Activated CD4-positive, alpha-beta T cell treated with anti-CD3 and anti-CD28 coated beads, Interleukin-10, Interleukin-2, amounts not matched to agents 100 ng/mL and 50 ng/mL, durations not matched to agents 16 hours and 8 hours (primary cell): Measurements from ENCODE around the gene LIPC.

ENCODE experiments used
- DNase-seq: peaks from one replicate; pipeline ENCODE4 v3.0.0-alpha.2; 2020

LIPC gene

DNA sequence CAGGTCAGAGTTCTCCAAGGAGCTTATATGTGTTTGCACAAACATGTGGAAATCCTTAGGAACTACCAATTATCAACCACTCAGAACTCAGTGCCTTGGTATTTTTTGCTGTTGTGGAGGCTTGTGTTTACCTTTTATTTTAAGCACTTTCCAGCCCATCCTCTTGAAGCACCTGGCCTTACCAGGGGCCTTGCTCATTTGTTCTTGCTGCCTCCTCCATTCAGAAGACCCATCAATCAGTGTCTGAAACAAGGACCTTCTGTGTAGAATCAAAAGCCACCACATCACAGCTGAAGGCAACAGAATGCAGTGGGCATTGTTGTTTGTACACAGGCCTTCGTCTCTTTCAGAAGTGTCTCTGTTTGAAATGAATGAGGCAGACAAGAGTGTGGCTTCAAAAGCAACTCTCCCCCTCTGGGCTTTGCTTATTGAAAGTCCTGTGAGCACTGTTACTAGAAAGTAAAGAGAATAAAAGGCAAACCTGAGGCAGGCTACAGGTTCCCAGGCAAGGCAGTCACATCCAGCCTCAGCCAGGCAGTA is 24.5 kb upstream of the LIPC start:
- DNase-seq, result no peak

DNA sequence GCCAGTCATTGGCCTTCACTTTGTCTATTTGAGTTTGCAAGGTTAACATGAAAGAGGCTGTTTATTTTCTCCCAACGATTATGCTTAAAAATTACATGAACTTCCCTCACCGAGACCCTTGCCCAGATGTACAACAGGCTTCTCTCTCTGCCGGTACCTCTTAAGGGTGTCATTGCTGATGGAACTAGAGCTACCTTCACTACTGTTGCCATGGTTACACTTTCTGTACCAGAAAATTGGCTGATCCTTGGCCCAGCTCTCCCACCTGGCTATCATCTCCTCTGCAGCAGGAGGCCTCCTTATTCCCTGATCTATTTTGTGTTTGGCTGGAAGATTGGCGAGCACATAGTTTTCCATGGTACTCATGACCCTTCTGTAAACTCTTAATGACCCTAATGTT is 24.0 kb upstream of the LIPC start:
- no peak for DNase-seq

DNA sequence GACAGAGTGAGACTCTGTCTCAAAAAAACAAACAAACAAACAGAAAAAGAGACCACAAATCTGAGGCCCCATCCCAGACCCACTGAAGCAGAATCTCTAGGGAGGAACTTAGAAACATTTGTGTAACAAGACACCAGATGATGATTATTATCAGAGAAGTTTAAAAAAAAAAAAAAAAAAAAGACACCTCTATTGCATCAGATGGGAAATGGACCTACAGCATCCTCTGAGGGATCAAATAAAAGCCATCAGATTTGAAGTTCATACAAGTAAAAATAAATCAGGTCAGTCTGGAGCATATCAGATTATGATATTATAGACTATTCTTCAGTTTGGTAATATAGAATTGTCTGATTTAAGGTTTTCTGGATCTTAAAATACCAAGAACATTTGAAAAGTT is 21.9 kb upstream of the LIPC start:
- no peak for DNase-seq

DNA sequence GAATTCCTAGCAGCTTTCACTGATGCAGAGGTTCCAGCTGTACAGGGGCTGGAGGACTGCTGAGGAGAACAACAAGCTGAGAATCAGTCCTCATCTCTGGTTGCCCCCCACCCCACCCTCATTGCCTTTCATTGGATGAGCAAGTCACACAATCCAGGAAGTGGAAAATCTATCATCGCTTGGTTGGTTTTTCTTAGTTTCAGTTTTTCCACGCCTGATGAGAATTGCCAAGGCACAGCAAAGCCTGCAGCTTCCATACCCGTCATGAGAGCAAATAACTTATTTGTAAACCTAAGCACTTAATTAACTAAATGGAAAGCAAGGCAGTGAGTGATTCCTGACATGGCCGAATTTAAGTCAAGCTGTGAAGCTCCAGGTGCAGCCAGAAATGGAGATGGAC is 21.4 kb upstream of the LIPC start:
- peak; percentile 30 for DNase-seq

DNA sequence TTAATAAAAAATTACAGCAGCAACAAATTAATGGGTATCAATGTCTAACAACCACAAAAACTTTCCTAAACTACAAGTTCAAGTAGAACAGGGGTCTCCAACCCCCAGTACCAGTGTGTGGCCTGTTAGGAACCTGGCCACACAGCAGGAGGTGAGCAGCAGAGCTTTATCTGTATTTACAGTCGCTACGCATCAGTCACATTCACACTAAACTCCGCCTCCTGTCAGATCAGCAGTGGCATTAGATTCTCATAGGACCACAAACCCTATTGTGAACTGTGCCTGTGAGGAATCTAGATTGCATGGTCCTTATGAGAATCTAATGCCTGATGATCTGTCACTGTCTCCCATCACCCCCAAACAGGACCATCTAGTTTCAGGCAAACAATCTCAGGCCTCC is 18.5 kb upstream of the LIPC start:
- DNase-seq, result no peak

DNA sequence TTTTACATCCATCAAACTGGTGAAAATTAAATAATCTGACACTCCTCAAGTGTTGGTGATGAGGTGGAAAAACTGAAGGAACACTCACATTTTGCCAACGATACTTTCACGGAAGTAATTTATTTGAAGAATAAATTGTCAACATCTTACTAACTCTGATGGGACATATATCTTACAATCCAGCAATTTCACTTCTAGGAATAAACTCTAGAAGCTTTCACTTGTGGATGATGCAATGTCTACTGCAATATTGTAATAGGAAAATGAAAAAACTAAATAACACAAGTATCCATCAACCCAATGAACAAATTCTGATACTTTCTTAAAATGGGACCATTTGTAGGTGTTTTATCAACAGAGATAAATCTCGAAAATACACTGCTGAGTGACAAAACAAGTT is 16.2 kb upstream of the LIPC start:
- no peak for DNase-seq

DNA sequence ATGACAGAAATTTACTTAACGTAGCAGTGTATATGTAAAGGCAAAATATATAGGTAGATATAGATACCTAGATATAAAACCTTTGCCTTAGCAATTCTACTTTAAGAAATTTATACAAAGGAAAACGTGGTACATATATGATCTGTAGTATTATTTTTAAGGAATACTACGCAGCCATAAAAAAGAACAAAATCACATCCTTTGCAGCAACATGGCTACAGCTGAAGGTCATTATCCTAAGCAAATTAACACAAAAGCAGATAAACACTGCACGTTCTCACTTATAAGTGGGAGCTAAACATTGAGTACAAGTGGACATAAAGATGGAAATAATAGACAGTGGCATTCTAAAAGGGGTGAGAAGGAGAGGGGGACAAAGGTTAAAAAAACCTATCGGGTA is 14.8 kb upstream of the LIPC start:
- DNase-seq, result no peak

DNA sequence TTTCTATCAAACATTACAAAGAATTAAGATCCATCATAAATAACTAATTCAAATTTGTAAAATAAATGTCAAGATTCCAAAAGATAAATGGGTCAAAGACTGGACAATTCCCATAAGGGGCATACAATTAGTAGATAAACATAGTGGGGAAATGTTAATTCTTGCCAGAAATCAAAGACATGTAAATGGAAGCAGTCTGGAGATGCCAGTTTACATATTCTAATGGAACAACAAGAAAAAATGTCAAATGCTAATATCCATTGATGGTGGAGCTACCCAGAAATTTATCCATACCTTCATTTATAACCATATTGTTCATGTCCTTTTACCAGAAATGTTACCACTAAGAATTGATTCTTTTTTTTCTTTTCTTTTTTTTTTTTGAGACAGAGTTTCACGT is 13.7 kb upstream of the LIPC start:
- no peak for DNase-seq

DNA sequence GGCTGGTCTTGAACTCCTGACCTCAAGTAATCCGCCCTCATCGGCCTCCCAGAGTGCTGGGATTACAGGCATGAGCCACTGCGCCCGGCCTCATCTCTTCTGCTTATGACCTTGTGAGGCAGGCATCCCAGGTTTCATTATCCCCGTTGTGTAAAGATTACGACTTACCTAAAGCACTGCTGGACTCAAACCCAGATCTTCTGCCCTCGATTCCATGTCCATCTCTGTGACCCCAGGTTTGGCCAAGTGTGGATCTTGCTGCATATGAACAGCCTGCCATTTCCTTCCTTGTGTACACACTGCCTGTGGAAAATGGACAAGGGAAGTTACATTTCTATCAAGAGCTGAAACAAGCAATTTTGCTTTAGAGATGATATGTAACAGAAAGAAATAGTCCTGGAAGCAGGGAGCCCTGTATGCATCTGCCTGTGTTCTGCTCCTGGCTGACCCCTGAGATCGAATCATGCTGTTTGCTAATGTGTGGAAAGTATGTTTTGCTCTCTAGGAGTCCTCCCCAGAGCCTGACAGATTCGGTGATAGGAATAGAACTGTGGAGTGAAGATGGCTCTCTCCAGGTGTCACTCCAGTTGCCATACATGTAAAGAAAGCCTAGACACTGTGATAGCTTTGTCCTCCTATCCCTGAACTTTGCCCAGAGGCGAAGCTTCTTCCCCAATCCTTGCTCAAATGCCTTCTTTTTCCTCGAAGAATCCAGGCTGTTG is 11.8 kb upstream of the LIPC start:
- DNase-seq, result no peak

DNA sequence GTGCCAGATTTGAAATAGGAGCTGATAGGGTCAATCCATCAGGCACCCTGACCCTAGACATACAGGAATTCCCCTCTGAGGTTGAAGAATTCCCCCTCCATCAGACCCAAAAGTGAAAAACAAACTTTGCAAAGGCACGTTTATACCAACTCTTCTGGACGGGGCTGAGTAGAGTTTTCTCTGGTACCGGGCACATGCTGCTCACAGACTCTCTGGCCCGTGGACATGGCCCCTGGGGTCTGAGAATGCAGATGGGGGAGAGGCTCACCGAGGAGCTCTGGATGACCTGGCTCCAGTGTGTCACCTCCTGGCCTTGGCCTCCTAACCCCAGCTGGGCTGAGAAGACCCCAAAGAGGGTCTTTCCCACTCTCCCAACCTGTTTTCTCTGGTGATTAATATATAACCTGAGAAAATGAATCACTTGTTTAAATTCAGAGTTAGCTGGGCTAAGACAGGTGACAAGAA is 11.2 kb upstream of the LIPC start:
- DNase-seq, result no peak

DNA sequence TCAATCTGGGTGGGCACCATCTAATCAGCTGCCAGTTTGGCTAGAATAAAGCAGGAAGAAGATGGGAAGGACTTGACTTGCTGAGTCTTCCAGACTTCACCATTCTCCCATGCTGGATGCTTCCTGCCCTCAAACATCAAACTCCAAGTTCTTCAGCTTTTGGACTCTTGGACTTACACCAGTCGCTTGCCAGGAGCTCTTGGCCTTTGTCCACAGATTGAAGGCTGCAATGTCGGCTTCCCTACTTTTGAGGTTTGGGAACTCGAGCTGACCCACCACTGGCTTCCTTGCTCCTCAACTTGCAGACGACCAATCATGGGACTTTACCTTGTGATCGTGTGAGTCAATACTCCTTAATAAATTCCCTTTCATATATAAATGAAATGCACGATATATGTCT is 8.6 kb upstream of the LIPC start:
- DNase-seq, result no peak

DNA sequence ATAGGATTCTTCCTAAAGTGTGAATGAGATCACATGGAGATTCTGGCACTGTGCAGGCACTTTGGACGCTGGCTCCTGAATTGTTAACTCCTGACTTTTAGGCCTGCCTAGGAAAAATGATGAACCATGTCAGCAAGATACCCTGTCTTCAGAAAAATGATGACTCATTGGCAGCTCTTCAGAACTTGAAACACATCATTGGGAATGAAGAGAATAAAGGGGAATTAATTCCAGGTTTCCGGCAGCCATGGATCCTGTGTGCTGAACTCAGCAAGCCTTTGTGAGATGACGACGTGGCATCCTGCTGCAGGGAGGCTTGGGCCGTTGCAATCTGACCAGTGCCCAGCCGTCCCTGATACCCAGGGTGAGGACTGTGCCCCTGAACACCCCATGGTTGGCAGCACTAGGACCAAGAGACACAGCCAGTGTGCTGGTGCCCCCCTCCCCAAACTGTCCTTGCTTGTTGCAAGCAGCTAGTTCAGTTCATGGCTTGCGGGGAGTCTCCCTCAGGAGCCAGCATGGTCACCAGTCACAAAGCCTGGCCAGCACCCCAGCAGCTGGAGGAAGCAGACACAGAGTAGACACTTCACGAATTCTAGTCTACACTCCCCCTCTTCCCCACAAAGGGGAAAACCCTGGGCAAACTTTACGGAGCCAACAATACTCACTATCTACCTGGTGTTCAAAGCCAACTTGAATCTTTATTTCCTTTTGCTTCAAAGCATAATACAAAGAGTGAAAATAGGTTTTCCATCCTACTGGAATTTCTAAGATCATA is 7.8 kb upstream of the LIPC start:
- no peak for DNase-seq

DNA sequence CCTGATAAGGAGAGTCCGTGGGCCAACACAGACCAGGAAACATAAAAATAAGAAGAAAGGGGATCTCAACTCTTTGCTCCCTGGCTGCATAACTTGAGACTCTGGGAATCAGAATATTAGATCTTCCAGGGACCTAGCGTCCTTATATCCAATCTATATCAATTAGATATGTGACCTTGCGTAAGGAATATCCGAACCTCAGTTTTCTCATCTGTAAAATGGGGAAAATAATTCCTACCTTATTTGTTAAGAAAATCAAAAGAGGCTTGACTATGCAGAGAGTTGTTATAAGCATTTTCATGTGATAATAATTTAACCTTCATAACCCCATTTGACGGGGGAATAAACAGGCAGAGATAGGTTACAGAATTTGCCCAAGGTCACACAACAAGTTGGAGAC is 7.1 kb upstream of the LIPC start:
- no peak for DNase-seq

DNA sequence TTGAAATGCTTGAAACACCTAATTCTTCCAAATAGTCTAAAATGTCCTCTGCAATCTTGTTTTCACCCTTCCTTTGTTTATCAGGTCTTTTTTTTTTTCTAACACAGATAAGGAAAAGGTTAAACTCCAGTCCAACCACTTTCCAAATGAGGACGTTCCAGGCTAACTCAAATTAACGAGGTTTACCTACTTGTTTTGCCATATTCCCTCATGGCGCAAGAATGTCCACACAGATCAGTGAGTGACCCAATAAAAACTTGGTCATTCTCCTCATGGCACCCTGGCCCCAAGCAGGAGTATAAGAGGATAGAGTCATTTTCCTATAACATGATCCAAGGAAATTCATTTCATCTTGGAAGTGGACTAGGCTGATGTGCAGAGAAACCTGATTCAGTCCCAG is 6.6 kb upstream of the LIPC start:
- no peak for DNase-seq

DNA sequence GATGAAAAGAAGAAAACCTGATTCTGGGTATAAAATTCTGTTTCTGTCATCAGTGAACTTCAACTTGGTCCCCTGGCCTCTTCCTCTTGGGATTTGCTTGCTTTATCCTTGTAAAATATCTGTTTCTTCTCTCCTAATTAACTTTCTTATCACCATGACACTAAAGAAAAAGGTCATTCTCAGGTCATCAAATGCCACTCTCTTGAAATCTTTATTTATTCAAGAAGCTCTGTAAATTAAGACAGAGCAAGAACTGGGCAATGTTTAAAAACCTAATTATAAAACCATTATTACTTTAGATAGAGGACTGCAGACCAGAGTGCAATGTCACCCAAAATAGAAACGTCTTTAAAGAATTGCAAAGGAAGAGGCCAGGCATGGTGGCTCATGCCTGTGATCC is 6.0 kb upstream of the LIPC start:
- DNase-seq, result no peak

DNA sequence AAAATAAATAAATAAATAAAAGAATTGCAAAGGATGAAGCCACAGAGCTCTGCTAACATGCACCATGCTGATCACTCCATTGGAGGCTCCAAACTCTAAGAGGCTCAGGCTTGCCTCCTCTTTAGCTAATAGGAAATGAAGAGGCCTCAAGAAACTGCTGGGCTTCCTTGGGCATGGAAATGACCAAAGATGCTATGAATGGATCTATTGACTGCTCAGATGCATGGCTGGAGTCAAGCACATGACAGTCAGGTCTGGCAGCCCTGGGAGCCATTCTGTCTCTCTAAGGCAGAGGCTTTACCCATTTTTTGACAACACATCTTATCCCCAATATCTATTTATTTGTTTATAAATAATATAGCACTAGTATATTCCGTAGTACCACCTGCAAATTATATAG is 5.3 kb upstream of the LIPC start:
- no peak for DNase-seq

DNA sequence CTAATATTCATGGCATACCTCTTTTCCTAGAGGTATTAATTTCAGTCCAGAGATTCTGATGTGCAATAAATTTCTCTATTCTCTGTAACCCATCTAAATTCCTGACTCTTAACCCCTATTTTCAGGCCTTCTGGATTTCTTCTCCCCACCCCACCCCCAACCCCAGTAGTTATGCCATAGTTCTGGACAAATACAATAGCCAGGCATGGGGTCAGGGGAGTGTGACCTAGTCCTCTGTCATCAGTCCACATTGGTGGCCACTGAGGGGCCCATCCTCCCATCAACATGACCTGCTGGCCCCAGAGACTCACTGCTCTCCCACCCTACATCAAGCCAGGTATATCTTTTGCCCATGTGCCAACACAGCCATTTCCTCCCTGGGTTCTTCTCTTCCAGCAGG is 3.8 kb upstream of the LIPC start:
- no peak for DNase-seq

DNA sequence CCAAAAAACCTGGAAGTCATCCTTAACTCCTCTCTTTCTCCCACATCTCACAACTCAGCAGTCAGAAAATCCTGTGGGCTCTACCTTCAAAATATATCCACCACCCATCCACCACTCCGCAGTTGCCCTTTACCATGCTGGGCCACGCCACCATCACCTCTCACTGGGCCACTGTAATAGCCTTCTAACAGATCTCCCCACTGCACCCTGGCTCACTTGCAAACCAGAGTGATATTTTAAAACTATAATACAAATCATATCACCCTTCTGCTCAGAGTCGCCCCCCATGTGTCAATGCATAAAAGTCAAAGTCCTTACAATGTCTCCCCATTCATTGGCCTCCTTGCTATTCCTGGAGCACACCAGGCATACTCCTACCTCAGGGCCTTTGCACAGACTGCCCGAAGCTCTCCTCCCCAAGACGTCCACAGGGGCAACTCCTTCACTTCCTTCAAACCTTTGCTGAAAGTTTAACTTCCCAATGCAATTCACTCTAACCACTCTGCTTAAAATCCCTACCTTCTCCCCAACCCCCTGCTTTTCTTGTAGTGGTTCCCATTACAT is 1.5 kb upstream of the LIPC start:
- DNase-seq, result no peak

DNA sequence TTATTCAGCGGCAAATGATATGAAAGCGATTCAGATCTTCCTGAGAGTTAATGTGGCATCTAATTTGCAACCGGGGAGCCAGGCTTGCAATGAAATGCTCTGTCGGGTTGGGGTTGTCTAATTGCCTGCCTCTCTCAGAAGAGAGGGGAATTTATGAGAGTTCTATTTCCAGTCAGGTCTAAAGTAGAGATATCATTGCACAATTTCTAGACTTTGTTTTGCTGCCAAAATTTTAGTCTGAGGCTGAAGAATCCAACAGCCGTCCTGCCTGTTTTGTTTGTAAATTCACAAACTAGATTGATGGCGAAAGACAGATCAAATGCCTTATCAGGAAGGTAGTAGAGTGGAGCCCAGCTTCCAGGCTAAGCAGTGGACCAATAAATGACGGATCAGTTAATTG is 610 bp downstream of the LIPC start:
- DNase-seq, result no peak

DNA sequence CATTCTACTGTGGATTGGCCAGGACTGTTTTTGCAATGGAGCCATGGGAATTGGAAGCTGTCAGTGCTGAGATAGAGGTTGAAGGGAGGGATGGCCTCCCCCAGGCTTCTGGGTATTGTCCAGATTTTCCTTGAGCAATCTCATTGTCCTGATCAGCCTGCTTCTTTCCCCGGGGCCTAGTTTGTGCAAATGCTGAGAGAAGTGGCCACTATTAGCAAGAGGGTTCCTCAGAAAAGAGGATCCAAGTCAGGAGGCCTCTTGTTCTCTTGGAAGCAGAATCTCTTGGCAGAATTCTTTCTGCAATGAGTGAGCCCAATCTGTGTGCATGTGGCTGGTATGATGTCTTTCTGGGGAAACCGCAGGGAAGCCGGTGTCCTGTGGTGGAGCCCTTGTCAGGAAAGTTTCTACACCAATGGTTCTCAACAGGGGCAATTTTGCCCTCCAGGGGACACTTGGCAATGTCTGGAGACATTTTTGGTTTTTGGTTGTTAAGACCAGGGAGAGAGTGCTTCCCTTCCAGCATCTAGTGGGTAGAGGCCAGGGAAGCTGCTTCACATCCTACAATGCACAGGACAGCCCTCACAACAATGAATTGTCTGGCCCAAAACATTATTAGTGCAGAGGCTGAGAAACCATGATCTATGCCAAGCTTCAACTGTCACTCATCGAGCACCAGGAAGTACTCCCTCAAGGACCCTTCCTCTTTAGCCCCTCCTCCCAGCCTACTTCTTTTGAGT is 2.0 kb downstream of the LIPC start:
- DNase-seq, result no peak

DNA sequence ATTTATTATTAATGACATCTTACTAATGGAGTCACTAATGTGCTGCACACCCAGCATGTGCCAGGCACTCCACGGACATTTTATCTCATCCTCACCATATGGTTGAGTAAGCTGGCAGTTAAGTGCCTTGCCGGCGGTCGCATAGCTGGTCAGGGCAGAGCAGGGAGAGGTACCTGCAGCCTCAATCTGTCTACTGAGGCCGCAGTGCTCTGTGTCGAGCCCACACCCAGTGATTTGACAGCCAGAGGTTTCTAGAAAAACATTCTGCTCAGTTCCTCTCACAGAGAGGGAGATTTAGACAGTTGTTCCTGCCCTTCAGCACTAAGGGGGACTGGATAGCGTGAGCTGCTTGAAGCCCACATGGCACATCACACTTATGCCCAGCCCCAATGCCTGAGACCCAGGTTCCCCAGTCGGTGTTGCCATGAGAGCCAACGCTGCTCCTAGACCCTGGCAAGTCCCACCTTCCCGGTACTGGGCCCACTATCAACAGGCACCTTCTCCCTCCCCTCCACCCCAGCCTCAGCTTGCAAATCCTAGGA is 2.6 kb downstream of the LIPC start:
- no peak for DNase-seq

DNA sequence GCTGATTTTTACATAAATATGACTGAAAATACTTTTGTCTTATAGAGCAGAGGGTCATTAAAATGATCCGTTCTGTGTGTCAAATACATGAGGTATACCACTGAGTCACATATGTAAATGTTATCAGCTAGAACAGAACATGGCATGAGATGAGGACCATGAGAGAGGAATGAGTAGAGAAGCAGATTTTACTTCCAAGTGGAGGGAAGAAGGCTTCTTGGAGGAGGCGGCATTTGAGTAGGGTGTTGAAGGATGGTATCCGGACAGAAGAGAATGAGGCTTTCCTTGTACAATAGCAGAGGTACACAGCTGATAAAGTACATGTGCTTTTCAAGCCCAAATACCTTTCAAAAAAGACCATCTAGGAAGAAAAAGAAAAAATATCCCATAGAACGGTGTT is 4.8 kb downstream of the LIPC start:
- no peak for DNase-seq

DNA sequence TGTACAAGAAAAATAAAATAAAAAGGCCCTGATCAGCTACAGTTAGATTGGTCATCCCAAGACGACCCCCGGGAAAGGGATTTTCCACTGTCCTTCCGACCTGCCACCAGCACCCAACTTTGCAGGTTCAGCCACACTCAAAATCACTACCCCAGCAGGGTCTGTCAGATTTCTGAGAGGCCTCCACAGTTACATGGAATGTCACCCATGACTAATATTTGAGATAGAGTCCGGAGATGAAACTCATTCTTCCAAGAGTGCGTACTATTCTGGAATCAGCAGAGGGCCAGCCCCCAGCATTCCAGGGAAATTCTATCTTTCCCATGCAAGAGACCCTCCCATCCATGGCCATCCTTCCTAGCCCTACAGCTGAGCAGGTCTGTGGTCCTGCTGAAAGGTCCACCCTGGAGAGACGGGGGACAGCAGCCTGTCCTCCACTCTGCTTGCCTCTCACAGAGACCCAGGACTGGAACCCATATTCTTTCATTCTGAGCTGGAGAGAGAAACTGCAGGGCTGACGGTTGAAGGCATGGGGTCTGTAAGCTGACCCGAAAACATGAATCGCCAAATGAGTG is 5.8 kb downstream of the LIPC start:
- DNase-seq, result no peak
